ENCODE results near the gene ZNF683.

The ZNF683 gene

DNA sequence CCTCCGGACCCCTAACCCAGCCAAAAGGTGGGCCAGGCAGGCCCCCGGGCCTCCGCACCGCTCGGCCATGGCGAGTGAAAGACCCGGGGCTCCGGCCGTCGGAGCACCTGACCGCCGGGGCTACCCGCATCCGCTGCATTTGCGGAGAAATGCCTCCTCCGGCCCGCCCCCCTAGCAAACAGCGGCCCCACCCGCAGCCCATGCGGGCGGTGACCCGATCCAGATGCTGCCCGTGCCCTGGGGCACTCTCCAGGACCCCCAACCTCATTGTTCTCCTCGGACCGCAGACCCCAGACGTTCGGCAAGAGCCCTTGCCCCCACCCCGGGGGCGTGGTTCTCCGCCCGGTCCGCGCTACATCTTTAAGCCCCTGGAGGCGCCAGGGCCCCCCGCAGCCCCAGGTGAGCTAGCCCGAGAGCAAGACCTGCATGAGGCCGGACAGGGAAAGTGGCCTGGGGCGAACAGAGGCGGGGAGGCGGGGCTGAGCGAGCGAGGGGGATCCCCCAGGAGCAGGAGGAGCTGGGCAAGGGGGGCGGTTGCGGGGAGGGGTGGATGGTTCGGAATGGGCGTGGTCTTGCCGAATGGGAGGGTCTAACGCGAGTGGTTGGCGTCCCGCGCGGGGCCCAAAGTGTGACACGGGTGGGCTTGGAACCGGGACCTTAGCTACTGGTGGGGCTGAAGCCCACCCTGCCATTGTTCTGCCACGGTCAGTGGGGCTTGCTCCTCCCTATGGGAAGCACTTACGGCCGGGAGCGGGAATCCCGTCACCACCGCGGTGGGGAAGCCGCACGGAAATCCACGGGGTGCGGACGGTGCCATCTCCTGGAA, 12.4 kb downstream of the ZNF683 start:
- DNase-seq (ENCODE audit: low read depth in 2 of 3, low spot score in 2 of 3) = peak in 1 of 3 experiments; percentile 45

DNA sequence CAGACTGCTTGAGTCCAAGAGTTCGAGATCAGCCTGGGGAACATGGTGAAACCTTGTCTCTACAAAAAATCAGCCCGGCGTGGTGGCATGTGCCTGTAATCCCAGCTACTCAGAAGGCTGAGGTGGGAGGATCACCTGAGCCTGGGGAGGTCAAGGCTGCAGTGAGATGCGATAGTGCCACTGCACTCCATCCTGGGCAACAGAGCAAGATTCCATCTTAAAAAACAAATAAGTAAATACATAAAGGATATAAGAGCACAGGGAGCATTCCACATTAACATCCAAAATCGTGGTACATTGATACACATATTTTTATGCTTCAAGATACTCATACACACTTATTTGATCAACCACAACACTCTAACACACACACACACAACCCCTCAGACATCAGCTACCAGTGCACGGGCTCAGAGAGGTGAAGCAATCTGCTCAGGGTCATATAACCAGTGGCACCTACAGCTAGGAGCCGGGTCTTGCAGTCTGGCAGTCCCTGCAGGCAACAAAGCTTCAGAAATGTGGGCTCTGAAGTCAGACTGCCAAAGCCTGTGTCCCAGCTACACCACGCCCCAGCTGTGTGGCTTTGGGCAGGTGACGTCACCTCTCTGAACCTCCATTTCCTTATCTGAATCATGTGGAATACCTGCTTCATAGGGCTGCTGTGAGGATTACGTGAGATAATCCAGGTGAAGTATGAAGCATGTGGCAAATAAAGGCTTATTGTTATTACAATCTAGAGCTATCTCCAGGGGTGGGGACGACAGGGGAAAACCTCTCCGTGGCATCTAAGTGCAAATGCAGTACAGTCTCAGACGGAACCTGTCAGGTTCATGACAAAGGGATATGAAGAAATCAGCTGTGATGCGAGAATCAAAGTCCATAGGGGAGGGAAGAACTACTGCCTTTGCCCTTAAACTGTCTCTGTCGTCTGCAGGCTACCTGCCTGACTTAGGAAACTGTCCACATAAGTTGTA, 13.9 kb downstream of the ZNF683 start:
- peak in 2 of 3 experiments; percentile 25 to 37 for DNase-seq (ENCODE audit: low read depth in 2 of 3, low spot score in 2 of 3)

DNA sequence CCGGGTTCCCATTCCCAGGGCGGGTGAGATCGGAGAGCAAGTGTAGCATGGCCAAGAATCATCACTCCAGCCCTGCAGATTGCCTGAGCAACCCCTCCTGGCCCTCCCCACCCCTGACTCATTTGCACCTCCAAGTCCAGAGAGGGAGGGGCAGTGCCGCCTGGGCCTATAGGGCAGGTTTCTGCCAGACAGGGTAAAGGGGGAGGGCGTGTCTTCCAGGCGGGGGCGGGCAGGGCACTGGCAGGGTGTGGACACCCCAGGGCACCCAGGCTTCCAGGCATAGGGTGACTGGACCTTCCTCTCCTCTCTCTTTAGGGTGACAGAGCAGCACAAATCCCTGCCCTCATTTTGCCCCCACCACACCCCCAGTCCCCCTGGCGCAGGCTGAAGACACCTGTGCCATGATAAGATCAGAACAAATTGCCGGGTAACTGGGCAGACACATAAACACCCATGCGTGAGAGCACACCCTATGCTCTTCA, 15.4 kb downstream of the ZNF683 start:
- no peak for DNase-seq (ENCODE audit: low read depth in 2 of 3, low spot score in 2 of 3)

DNA sequence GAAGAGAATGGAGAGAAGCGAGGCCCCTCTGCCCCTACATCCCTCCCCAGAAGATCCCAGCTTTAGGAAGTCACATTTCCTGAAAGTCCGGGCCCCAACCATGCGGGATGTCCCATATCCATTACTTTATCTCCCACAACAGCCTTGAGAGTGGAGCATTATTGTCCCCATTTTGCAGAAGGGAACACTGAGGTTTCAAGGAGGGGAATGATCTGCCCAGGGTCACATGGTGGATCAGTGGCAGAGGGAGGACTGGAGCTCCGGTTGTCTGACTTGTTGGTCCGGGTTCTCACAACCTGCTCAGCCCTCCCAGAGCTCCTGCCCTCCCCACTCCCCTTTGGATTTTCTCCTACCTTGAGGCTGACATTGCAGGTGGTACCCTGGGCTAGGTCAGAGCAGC, 16.4 kb downstream of the ZNF683 start:
- no peak for DNase-seq (ENCODE audit: low read depth in 2 of 3, low spot score in 2 of 3)

- no peak for DNase-seq (ENCODE audit: low read depth in 2 of 3, low spot score in 2 of 3)
Measured at GRCh38 chr1:26354972-26355371, 17.6 kb downstream of the ZNF683 start.

DNA sequence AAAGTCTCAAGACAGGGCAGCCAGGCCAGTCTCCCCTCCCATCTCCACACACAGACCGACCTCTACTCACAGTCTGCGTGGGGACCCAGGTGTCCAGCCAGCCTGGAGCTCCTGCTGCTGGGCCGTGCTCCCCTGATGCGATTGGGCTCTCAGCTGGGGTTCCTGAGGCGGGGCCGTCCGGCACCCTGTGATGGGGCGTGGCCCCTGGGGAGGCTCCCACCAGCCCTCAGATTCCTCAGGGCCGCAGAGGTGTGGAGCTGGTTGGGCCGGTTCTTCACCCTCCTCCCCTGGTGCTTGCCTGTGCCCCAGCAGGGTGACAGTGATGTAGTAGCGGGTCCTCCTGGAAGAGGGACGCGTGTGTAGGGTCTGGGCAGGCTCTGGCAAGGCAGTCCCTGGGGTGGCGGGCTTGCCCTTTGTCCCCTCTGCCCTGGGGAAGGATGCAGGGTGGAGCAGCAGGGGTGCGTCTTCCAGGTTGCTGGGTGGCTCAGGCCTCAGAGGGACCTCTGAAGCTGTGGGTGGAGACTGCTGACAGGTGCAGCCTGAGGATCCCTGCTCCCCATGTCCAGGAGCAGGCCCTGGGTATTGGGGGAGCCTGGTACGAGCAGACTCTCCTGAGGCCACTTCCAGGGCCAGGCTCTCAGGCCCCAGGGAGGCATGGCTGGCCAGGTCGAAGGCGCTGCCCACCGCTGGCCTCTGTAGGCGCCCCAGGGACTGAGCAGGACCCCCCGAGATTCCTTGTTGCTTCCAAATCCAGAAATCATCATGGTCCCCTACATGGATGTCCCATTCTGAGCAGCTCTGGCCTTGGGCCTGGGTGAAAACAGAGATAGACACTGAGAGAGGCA, 18.4 kb downstream of the ZNF683 start, which contains the start of gene CRYBG2:
CRYBG2 (minus strand) TSS at position 155 of the 845 bp plus-strand sequence. CDS start 7,473 bp downstream, outside the sequence.
- DNase-seq (ENCODE audit: low read depth in 2 of 3, low spot score in 2 of 3) = no peak

GRCh38 chr1:26353210-26353859, 19.2 kb downstream of the ZNF683 start:
- no peak for DNase-seq (ENCODE audit: low read depth in 2 of 3, low spot score in 2 of 3)

GRCh38 chr1:26352338-26352679, 20.2 kb downstream of the ZNF683 start:
- DNase-seq (ENCODE audit: low read depth in 2 of 3, low spot score in 2 of 3) = no peak

GRCh38 chr1:26351590-26352337, 20.8 kb downstream of the ZNF683 start:
- DNase-seq (ENCODE audit: low read depth in 2 of 3, low spot score in 2 of 3) = no peak

- DNase-seq (ENCODE audit: low read depth in 2 of 3, low spot score in 2 of 3) = no peak
Measured at GRCh38 chr1:26350701-26351589, 21.6 kb downstream of the ZNF683 start.

DNA sequence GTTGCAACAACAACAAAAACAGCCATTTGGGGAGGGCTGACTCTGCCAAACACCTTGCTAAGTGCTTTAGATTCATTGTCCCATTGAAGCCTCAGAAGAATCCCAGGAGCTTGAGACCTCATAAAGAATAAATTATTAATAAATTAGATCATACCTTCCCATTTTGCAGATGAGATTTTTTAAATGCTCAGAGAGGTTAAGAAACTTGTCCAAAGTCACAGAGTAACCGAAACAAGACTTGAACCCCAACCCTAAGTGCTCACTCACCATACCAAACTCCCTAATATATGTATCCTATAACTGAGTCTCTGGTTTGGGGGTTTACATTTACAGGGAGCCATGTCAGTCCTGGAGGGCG, 22.2 kb downstream of the ZNF683 start:
- DNase-seq (ENCODE audit: low read depth in 2 of 3, low spot score in 2 of 3) = no peak

DNA sequence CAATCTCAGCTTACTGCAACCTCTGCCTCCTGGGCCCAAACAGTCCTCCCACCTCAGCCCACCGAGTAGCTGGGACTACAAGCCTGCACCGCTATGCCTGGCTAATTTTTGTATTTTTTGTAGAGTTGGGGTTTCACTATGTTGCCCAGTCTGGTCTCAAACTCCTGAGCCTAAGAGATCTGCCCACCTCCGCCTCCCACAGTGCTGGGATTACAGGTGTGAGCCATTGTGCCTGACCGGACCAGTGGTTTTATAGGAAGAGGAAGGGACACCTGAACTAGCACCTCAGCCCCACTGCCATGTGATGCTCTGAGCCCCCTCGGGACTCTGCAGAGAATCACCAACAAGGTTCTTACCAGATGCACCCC, 22.7 kb downstream of the ZNF683 start:
- no peak for DNase-seq (ENCODE audit: low read depth in 2 of 3, low spot score in 2 of 3)

DNA sequence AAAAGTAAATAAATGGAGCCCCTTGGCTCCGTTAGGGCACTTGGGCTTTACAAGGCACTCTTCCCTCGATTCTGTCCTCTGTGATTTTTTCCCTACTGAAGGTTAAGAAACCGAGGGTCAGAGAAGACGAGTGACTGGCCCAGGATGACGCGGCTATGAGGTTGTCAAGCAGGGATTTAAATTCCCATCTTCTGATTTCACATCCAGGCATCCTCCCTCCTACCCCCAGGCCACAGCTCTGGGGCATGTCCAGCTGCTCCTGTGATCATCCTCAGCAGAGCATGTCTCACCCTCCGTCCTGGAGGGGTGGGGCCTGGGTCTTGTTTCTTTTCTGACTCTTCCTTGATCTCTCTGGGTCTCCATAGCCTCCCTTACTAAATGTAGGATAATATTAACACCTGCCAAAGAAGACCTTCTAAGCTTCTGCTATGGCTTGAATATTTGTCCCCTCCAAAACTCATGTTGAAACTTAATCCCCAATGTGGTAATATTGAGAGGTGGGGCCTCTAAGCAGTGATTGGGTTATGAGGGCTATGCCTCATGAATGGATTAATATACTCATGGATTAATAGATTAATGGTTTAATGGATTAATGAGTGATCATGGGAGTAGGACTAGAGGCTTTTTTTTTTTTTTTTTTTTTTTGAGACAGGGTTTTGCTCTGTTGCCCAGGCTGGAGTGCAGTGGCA, 23.2 kb downstream of the ZNF683 start:
- no peak for DNase-seq (ENCODE audit: low read depth in 2 of 3, low spot score in 2 of 3)

DNA sequence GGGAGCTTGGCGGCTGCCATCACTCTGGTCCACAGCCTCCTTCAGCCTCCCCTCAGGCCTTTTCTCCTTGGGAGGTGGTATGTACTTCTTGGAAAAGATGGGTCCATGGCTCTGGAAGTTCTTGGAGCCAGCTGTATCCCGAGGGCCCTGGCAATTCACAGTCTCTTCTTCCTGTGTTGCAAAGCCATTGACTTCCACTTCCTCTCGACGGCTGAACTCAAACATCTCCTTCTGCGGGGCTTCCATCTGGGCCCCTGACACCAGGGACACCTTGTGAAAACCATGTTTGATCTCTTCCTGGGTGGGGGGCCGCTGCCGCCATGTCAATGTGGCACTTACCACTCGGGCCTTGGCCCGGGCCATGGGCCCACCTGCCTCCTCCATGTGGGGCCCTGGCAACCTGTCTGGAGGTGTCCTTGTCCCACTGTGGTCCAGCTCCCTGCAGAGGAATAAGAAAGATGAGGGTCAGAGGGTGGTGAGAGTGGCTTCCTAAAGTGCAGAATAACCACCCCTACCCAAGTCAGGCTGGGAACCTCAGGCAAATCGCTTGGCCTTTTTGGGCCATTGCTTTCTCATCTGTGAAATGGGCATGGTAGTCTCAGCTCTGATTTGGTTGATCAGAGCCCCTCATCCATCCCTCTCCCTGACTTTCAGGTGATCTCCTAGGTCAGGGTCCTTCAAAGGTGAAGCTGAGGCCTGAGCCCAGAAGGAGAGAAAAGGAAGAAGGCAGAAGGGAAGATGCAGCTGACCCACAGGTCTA, 26.1 kb downstream of the ZNF683 start:
- DNase-seq (ENCODE audit: low read depth in 2 of 3, low spot score in 2 of 3) = no peak

GRCh38 chr1:26345718-26346117, 26.8 kb downstream of the ZNF683 start:
- no peak for DNase-seq (ENCODE audit: low read depth in 2 of 3, low spot score in 2 of 3)

DNA sequence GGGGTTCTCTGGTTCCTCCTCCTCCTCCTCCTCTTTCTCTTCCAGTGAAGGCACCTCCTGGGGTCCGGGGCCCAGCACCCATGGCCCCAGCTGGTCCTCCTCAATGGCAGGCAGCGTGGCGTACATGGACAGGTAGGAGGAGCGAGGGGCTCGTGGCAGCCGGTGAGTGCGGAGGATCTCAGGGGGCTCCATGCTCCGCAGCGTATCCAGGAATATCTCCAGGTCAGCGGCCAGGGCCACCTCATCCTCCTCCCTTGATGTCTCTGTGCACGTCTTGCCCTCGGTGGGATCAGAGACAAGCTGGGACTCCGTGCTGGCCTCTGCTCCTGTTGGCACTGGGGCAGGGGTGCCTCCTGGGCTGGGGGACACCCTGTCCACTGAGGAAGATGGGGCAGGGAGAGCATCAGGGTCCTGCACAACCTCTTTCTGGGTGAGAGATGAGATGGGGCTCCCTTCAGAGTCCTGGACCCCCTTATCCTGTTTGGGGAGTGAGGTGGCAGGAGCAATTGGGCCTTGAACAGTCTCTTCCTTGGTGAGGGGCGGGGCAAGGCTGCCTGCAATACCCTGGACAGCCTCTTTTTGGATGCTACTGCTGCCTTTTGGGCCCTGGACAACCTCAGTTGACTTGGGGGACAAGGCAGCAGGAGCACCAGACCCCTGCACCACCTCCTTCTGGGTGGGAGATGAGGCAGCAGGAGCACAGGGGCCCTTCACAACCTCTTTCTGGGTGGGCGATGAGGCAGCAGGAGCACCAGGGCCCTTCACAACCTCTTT, 28.2 kb downstream of the ZNF683 start:
- DNase-seq (ENCODE audit: low read depth in 2 of 3, low spot score in 2 of 3) = no peak

DNA sequence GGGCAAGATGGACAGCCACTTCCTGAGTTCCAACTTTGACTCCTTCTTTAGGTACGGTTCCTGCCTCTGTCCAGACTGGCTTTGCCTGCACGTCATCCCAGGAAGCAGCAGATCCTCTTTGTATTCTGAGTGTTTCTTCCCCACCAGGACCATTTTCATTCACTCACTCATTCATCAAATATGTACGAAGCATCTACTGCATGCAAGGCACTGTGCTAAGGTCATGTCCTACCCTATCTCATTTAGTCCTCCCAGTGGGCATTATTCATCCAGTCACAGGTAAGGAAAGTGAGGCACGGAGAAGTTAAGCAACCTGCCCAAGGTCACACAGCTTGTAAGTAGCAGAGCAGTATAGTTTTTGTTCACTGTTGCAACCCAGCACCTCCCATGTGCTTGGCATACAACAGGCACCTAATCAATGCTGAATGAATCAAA, 32.5 kb downstream of the ZNF683 start:
- DNase-seq (ENCODE audit: low read depth in 2 of 3, low spot score in 2 of 3) = no peak

All from activated CD8-positive, alpha-beta memory T cell treated with anti-CD3 and anti-CD28 coated beads for 48 hours (primary cell).